Calu3 (cell line): Measurements from ENCODE around the gene FBXO28. TPM values are rescaled to one million over a fixed set of nuclear protein-coding genes. Genes with fewer than 3 reads are reported as not detected.

ENCODE experiments used
- BruUV-seq: library from RNA; stranded (reverse); fragments of 400-500 nt; replicated peaks from 2 replicates; lab custom pipeline; 2021; lab: Mats Ljungman, UMichigan
- CTCF ChIA-PET: fragments of 300-600 bp; sonication (Branson Sonifier 250); formaldehyde crosslinking; loops from one replicate; lab custom pipeline; 2022; ENCODE audit warnings: antibody characterized with exemption; lab: Charles Lee
- DNase-seq: peaks from one replicate; pipeline ENCODE4 v3.0.0; 2022
- H3K27ac Mint-ChIP-seq: one replicate; pipeline ENCODE4 v1.8.0; 2022; ENCODE audit warnings: mixed read lengths; ENCODE audit not compliant: unreplicated experiment
- H3K27me3 Mint-ChIP-seq: one replicate; pipeline ENCODE4 v1.8.0; 2022; ENCODE audit warnings: mixed read lengths; ENCODE audit not compliant: unreplicated experiment
- H3K36me3 Mint-ChIP-seq: one replicate; pipeline ENCODE4 v1.8.0; 2022; ENCODE audit warnings: mild to moderate bottlenecking, moderate library complexity, mixed read lengths; ENCODE audit not compliant: insufficient read depth, unreplicated experiment
- H3K4me1 Mint-ChIP-seq: one replicate; pipeline ENCODE4 v1.8.0; 2022; ENCODE audit warnings: mild to moderate bottlenecking, low read depth, mixed read lengths; ENCODE audit not compliant: unreplicated experiment
- H3K4me3 Mint-ChIP-seq: one replicate; pipeline ENCODE4 v1.8.0; 2022; ENCODE audit warnings: mild to moderate bottlenecking, low read depth, moderate library complexity, mixed read lengths; ENCODE audit not compliant: unreplicated experiment
- H3K9me3 Mint-ChIP-seq: one replicate; pipeline ENCODE4 v1.8.0; 2022; ENCODE audit warnings: low read depth, mixed read lengths; ENCODE audit not compliant: unreplicated experiment
- CTCF ChIP-seq: fragments of 200-600 bp; IDR thresholded peaks from one replicate; pipeline ENCODE4 v1.8.0; 2022; ENCODE audit warnings: antibody characterized with exemption; ENCODE audit not compliant: unreplicated experiment
- intact Hi-C: fragments of 100-400 bp; cut with micrococcal nuclease; formaldehyde crosslinking; loops from one replicate; pipeline ENCODE4 v1.10.0; 2022; ENCODE audit not compliant: unreplicated experiment
- total RNA-seq: library from RNA; stranded (reverse); gene quantifications from 2 replicates; pipeline ENCODE4 v1.2.3, GENCODE V29; 2022

Gene FBXO28
- total RNA-seq, 1 experiment from 2014 or later = 100 TPM

- Mint-ChIP-seq H3K36me3 (peaks cover 67% of the 10 kb centered on the region), H3K4me3 (no peak overlapping the region), H3K27me3 (no peaks in the 10 kb centered on the region), H3K27ac (peak overlapping the region; percentile 33), H3K4me1 (peaks cover 18% of the 10 kb centered on the region), H3K9me3 (no peaks in the 10 kb centered on the region)
- DNase-seq = no peak
- intact Hi-C loops = no loop called here
- CTCF ChIA-PET = no interaction called here
- no TSS peak for BruUV-seq
- no peak for TF ChIP-seq CTCF
These were observed 37.2 kb downstream of the FBXO28 start for GRCh38 chr1:224151117-224151516.

DNA sequence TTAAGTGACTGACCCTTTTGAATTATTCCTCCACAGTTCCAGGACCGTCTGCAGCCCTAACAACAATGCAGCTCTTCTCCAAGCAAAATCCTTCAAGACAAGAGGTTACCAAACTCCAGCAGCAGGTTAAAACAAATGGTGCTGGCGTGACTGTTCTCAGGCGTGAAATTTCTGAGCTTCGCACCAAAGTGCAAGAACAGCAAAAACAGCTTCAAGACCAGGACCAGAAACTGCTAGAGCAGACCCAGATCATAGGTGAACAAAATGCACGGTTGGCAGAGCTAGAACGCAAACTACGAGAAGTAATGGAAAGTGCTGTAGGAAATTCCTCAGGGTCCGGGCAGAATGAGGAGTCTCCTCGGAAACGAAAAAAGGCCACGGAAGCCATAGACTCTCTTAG lies 43.4 kb downstream of the FBXO28 start:
- intact Hi-C loops = no loop called here
- Mint-ChIP-seq H3K4me1 (no peaks in the 10 kb centered on the region), H3K4me3 (no peak overlapping the region), H3K27ac (no peak overlapping the region), H3K9me3 (no peaks in the 10 kb centered on the region), H3K27me3 (no peaks in the 10 kb centered on the region), H3K36me3 (peaks cover 75% of the 10 kb centered on the region)
- no peak for TF ChIP-seq CTCF
- CTCF ChIA-PET = no interaction called here
- no peak for DNase-seq
- no TSS peak for BruUV-seq

- Mint-ChIP-seq H3K4me3 (no peak overlapping the region), H3K4me1 (no peaks in the 10 kb centered on the region), H3K9me3 (no peaks in the 10 kb centered on the region), H3K27ac (no peak overlapping the region), H3K27me3 (no peaks in the 10 kb centered on the region), H3K36me3 (peaks cover 64% of the 10 kb centered on the region)
- CTCF ChIA-PET = interaction anchor here (2.1 kb wide), 1 partner anchor 10 kb away, joined by 5 read pairs; no protein-coding TSS in a partner anchor
- no TSS peak for BruUV-seq
- intact Hi-C loops = no loop called here
- no peak for TF ChIP-seq CTCF
- DNase-seq = no peak
These were observed 45.6 kb downstream of the FBXO28 start for GRCh38 chr1:224159541-224159940.

GRCh38 chr1:224160171-224160682 lies 46.3 kb downstream of the FBXO28 start:
- BruUV-seq = no TSS peak
- Mint-ChIP-seq H3K4me3 (no peak overlapping the region), H3K27ac (no peak overlapping the region), H3K9me3 (no peaks in the 10 kb centered on the region), H3K27me3 (no peaks in the 10 kb centered on the region), H3K4me1 (no peaks in the 10 kb centered on the region), H3K36me3 (peaks cover 61% of the 10 kb centered on the region)
- intact Hi-C loops = loop anchor here (10.0 kb wide), 2 partner anchors 105 to 145 kb away; no protein-coding TSS in a partner anchor
- DNase-seq = no peak
- CTCF ChIA-PET = interaction anchor here (2.1 kb wide), 1 partner anchor 9 kb away, joined by 5 read pairs; no protein-coding TSS in a partner anchor
- TF ChIP-seq CTCF = no peak
